GM18870 (cell line): Measurements from ENCODE around the gene SHROOM3.

Experiments
- ATAC-seq: cut with Tn5 transposase; IDR thresholded peaks from one replicate; pipeline ENCODE4 v1.9.1; 2021; ENCODE audit warnings: moderate library complexity; ENCODE audit not compliant: unreplicated experiment

SHROOM3 gene

DNA sequence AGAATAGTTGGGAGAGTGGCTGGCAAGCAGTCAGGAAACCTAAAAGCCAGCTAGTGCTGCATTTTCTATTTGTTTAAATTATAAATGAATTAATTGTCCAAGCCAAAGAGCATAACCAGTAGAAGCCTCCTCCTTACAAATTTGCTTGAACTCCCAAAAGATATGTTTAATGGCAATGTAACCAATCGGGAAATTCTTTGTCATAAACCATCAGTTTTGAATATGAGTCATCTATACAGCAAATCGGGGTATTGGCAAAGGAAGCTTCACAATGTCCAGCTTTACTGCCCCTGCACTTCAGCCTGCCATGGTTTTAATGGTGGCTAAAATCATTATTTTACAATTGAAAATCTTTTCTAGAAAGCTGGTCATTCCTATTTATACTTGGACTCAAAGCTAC is 216.6 kb downstream of the SHROOM3 start:
- ATAC-seq: no peak

DNA sequence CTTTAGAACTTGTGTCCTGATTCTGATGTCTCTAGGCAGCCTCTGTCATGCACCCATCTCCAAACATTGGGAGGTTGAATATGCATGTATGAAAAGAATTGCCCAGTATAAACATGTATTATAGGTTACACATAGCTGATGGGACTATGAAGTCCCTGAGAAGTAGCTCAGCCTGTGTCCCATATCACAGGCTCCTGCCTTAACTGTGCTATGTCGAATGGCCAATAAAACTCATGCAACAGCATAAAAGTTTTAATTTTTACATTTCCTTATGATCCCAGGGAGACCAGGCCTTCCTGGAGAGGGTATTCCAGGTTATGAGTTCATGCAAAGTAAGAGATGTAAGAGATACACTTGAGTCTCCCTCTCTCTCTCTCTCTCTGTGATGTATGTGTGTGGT is 217.4 kb downstream of the SHROOM3 start:
- ATAC-seq: no peak

GRCh38 chr4:76654084-76654483 is 219.1 kb downstream of the SHROOM3 start:
- ATAC-seq: no peak

- no peak for ATAC-seq
Measured at GRCh38 chr4:76654791-76655190, 219.8 kb downstream of the SHROOM3 start.

- no peak for ATAC-seq
Measured at GRCh38 chr4:76655566-76656479, 220.8 kb downstream of the SHROOM3 start.

- ATAC-seq: no peak
Measured at GRCh38 chr4:76657443-76657842, 222.4 kb downstream of the SHROOM3 start.

- peak; percentile 64 for ATAC-seq
Measured at GRCh38 chr4:76658231-76659102, 223.4 kb downstream of the SHROOM3 start.

- no peak for ATAC-seq
Measured at GRCh38 chr4:76659103-76659490, 224.1 kb downstream of the SHROOM3 start.

- ATAC-seq: no peak
Measured at GRCh38 chr4:76663824-76664223, 228.8 kb downstream of the SHROOM3 start.

DNA sequence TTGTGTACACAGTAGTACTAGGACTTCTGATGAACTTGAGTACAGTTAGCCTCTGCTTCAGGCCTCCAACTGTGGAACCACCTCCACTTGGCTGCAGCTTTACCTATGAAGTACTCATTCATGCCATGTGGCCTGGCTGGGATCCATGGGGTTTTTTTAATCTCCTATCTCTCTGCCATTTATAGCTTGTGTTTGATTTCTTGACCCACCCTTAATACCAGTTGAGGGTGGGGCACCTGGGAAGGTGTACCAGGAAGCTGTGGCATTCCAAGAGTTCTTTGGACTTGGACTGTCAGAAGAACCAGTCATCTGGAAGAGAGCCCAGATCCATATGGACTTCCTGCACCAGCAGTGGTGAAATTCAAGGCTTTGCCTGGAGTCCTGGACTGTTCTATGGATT is 230.1 kb downstream of the SHROOM3 start:
- ATAC-seq: no peak

GRCh38 chr4:76665721-76666120 is 230.7 kb downstream of the SHROOM3 start:
- ATAC-seq: no peak

GRCh38 chr4:76666944-76667532 is 232.0 kb downstream of the SHROOM3 start:
- ATAC-seq: peak; percentile 76

GRCh38 chr4:76670631-76671030 is 235.6 kb downstream of the SHROOM3 start:
- no peak for ATAC-seq

DNA sequence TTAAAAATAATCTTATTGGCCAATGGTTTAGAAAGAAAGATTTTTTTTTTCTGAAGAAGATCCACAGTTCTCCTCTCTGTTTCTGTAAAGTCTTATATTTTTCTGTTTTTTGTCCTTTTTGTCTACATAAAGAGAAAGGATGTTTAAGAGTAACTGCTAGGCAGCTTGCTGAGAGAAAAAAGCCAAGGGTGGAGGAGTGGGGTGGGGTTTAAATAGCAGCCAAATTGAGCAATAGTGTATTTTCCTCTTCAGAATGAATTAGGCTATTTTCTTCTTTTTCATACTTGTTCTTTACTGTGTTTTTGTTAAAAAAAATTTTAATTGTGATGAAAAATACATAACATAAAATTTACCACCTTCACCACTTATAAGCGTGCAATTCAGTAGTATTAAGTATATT is 238.3 kb downstream of the SHROOM3 start:
- no peak for ATAC-seq

DNA sequence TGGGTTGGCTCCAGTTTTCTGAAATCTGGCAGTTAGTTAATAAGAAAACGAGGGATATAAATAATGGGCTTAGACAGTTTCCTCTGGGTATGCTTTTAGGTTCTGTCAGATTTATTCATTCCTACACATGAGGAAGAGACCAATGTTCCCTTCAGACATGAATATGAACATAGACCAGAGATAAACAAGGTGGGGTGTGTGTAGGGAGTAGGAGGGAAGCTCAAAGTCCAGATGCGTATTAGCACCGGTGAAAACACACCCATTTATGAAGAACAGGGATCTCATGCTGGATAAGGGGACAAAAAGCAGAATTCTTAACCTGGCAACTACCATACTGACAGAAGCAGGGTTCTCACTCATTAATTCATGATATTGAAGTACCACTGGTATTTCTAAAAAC is 240.0 kb downstream of the SHROOM3 start:
- ATAC-seq: no peak

- ATAC-seq: no peak
Measured at GRCh38 chr4:76677571-76678326, 242.7 kb downstream of the SHROOM3 start.

- ATAC-seq: no peak
Measured at GRCh38 chr4:76679691-76680090, 244.7 kb downstream of the SHROOM3 start.

DNA sequence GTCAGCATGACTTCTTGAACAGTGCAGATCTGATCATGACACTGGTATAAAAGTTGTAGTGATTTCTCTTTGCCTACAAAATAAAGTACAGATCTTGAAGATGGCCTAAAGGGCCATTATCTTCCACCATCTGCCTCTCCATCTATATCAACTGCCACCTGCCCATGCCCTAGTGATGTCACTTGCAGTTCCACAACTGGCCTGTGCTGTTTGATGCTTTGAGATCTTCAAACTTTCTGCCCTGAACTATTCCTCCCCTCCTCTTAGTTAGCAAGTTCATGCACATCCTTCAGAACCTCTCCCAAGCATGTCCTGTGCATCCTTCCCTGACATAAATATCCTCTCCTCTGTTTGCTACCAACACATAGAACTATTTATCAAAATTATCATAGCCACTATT is 245.9 kb downstream of the SHROOM3 start:
- ATAC-seq: no peak

GRCh38 chr4:76681996-76682395 is 247.0 kb downstream of the SHROOM3 start:
- ATAC-seq: no peak

GRCh38 chr4:76683144-76683543 is 248.1 kb downstream of the SHROOM3 start:
- ATAC-seq: no peak
